ENCODE results near the gene TTC28. TPM values are rescaled to one million over a fixed set of nuclear protein-coding genes. Genes with fewer than 3 reads are reported as not detected.
"Not testable (repeated sequence)": the region's sequence is repeated elsewhere in the genome, so short reads cannot be mapped to it uniquely, and the experiment has no call there.

The TTC28 gene
- total RNA-seq, 2 donors from 2014 or later, result 4.2 to 5.4 TPM

DNA sequence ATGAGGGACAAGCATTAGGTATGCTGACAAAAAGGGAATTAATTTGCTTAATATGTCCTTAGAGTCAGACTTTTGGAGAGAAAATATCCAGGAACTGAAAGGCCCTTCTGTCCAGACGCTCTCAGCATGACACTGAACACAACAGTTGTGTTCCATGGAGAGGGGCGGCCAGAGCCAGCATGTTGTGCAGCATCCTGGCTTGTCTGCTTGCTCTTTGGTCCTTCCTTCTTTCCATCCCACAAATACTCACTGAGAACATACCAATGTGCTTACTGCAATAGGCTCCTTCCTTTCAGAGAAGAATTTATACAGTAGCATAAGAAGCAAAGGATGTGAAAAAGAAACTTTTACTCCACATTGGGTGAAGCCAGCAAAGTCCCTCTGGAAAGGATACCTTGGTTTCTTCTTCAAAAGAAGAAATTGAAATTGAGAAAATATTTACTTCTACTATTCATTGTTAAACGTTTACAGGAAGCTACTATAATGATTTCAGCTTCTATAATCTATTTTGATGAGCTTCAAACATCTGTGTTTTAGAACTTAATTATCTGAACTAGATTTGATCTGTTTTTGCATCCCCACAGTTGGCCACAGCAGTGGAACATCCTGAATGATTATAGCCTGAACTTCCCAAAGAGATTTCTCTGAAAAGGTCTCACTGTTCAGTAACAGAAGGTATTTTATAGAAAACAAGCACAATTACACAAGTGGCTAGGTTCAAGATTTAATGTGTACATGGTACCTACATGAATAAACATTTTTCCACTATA is 456.5 kb downstream of the TTC28 start:
- ATAC-seq (replicated peaks in 1 of 2), result no peak
- Mint-ChIP-seq H3K36me3 (ENCODE audit: insufficient read depth in 2 of 2) (no peaks in the 10 kb centered on the region), H3K4me3 (no peak overlapping the region), H3K4me1 (ENCODE audit: low read depth) (no peaks in the 10 kb centered on the region), H3K27ac (no peak overlapping the region), H3K27me3 (ENCODE audit: low read depth) (no peaks in the 10 kb centered on the region), H3K9me3 (no peaks in the 10 kb centered on the region)
- no peak for DNase-seq

GRCh38 chr22:28222571-28222970 is 457.1 kb downstream of the TTC28 start:
- Mint-ChIP-seq H3K36me3 (ENCODE audit: insufficient read depth in 2 of 2) (no peaks in the 10 kb centered on the region), H3K9me3 (no peaks in the 10 kb centered on the region), H3K27ac (no peak overlapping the region), H3K27me3 (ENCODE audit: low read depth) (no peaks in the 10 kb centered on the region), H3K4me3 (no peak overlapping the region), H3K4me1 (ENCODE audit: low read depth) (no peaks in the 10 kb centered on the region)
- no peak for ATAC-seq (replicated peaks in 1 of 2)
- no peak for DNase-seq

DNA sequence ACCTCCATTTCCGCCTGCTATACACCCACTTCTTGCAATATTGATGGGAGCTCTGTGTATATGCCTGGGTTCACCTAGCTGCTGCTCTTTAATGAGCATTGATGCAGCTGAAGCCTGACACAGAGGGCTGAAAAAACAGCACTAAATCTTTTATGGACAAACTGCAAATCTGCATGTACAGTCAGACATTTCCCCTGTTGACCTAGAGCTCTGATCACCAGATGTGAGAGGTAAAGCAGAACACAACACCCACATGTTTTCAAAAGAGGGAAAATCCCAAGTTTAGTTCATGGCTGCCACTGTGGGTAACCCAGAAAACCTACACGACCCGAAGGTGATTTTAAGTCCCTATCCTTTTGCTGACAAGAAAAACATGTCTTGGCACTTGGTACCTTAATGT is 457.6 kb downstream of the TTC28 start:
- Mint-ChIP-seq H3K4me3 (no peak overlapping the region), H3K27me3 (ENCODE audit: low read depth) (no peaks in the 10 kb centered on the region), H3K27ac (no peak overlapping the region), H3K36me3 (ENCODE audit: insufficient read depth in 2 of 2) (no peaks in the 10 kb centered on the region), H3K4me1 (ENCODE audit: low read depth) (no peaks in the 10 kb centered on the region), H3K9me3 (no peaks in the 10 kb centered on the region)
- DNase-seq (no peak), ATAC-seq (replicated peaks in 1 of 2) (no peak)

GRCh38 chr22:28220626-28221363 is 458.8 kb downstream of the TTC28 start:
- Mint-ChIP-seq H3K27ac (no peak overlapping the region), H3K4me3 (no peak overlapping the region), H3K36me3 (ENCODE audit: insufficient read depth in 2 of 2) (no peaks in the 10 kb centered on the region), H3K9me3 (no peaks in the 10 kb centered on the region), H3K27me3 (ENCODE audit: low read depth) (no peaks in the 10 kb centered on the region), H3K4me1 (ENCODE audit: low read depth) (no peaks in the 10 kb centered on the region)
- ATAC-seq (replicated peaks in 1 of 2) (no peak), DNase-seq (no peak)

DNA sequence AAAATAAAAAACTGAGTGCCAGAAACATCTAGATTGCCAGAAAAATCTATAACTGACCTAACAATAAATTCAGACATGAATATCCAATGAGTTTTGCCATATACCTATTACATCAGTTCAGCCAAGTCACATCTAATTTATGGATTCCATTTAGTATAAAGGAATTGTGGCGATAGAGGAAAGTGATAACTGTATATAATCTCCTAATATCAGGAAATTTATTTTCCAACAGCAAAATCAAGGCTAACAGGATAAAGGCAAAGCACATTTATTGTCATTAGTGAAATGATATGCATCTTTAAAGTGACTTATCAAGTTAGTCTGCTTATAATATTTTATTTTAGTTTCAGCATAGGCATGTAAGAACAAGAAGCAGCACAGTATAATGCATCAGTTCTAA is 462.4 kb downstream of the TTC28 start:
- Mint-ChIP-seq H3K36me3 (ENCODE audit: insufficient read depth in 2 of 2) (no peaks in the 10 kb centered on the region), H3K27ac (no peak overlapping the region), H3K27me3 (ENCODE audit: low read depth) (no peaks in the 10 kb centered on the region), H3K4me3 (no peak overlapping the region), H3K9me3 (no peaks in the 10 kb centered on the region), H3K4me1 (ENCODE audit: low read depth) (no peaks in the 10 kb centered on the region)
- ATAC-seq (replicated peaks in 1 of 2) (no peak), DNase-seq (no peak)

- not testable (repeated sequence) for H3K9me3 Mint-ChIP-seq; DNase-seq; ATAC-seq (replicated peaks in 1 of 2); H3K4me3 Mint-ChIP-seq; H3K4me1 Mint-ChIP-seq (ENCODE audit: low read depth); H3K36me3 Mint-ChIP-seq (ENCODE audit: insufficient read depth in 2 of 2); H3K27ac Mint-ChIP-seq; H3K27me3 Mint-ChIP-seq (ENCODE audit: low read depth)
Observed at GRCh38 chr22:28214750-28215149, 464.9 kb downstream of the TTC28 start.

DNA sequence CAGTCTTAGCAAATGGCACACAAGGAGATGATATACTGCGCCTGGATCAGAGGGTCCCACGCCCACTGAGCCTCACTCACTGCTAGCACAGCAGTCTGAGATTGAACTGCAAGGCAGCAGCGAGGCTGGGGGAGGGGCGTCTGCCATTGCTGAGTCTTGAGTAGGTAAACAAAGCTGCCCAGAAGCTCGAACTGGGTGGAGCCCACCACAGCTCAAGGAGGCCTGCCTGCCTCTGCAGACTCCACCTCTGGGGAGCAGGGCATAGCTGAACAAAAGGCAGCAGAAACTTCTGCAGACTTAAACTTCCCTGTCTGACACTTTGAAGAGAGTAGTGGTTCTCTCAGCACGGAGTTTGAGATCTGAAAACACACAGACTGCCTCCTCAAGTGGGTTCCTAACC is 470.2 kb downstream of the TTC28 start:
- not testable (repeated sequence) for ATAC-seq (replicated peaks in 1 of 2); DNase-seq; H3K27me3 Mint-ChIP-seq (ENCODE audit: low read depth); H3K9me3 Mint-ChIP-seq; H3K4me1 Mint-ChIP-seq (ENCODE audit: low read depth); H3K36me3 Mint-ChIP-seq (ENCODE audit: insufficient read depth in 2 of 2); H3K27ac Mint-ChIP-seq; H3K4me3 Mint-ChIP-seq

- DNase-seq, result no peak
- no peak overlapping the region for H3K4me3 Mint-ChIP-seq
- H3K27me3 Mint-ChIP-seq (ENCODE audit: low read depth), result no peaks in the 10 kb centered on the region
- no peak for ATAC-seq (replicated peaks in 1 of 2)
- peaks cover 3 to 5% of the 10 kb centered on the region in 2 donors for H3K36me3 Mint-ChIP-seq (ENCODE audit: insufficient read depth in 2 of 2)
- no peaks in the 10 kb centered on the region for H3K4me1 Mint-ChIP-seq (ENCODE audit: low read depth)
- no peak overlapping the region for H3K27ac Mint-ChIP-seq
- H3K9me3 Mint-ChIP-seq, result peaks cover 3% of the 10 kb centered on the region in 2 donors
Observed at GRCh38 chr22:28208787-28209186, 470.9 kb downstream of the TTC28 start.

GRCh38 chr22:28208036-28208435 is 471.6 kb downstream of the TTC28 start:
- Mint-ChIP-seq H3K4me3 (no peak overlapping the region), H3K27me3 (ENCODE audit: low read depth) (no peaks in the 10 kb centered on the region), H3K4me1 (ENCODE audit: low read depth) (no peaks in the 10 kb centered on the region), H3K9me3 (peaks cover 3% of the 10 kb centered on the region in 2 donors), H3K27ac (no peak overlapping the region), H3K36me3 (ENCODE audit: insufficient read depth in 2 of 2) (peaks cover 3 to 5% of the 10 kb centered on the region in 2 donors)
- no peak for DNase-seq
- ATAC-seq (replicated peaks in 1 of 2), result no peak

DNA sequence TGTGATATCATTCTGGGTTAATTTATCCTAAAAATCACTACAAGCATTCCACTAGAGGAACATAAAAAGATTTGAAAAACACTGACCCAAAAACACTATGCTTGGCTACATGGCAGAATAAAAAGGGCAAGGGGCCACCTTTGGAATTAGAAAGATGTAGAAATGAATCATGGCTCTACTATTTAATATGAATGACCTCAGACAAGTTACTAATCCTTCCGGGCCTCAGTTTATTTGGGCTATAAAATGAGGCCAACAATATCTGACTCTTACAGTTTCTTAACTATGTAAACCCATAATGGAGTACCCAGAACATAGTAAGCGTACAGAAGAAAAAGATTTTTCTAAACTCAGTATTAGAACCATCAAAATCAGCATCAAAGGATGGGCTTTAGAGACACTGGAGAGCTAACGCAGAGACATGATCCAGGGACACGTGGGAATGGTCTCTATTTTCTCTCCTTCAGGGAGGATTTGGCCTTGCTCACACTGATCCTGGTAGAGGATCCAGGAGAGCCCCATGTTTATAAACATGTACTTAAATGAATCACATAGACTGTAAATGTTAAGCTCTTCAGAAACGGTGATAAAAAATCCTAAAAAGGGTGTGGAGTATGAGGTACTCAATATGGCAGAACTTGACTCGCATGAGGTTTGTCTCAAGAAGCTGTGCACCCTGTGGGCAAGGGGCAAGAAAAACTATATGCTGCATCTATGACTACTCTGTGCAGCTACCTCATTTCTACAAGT is 472.2 kb downstream of the TTC28 start:
- Mint-ChIP-seq H3K4me1 (ENCODE audit: low read depth) (no peaks in the 10 kb centered on the region), H3K36me3 (ENCODE audit: insufficient read depth in 2 of 2) (peaks cover 3 to 5% of the 10 kb centered on the region in 2 donors), H3K27me3 (ENCODE audit: low read depth) (no peaks in the 10 kb centered on the region), H3K27ac (no peak overlapping the region), H3K9me3 (peaks cover 3% of the 10 kb centered on the region in 2 donors), H3K4me3 (no peak overlapping the region)
- DNase-seq (no peak), ATAC-seq (replicated peaks in 1 of 2) (no peak)

- no peak overlapping the region for H3K4me3 Mint-ChIP-seq
- peaks cover 3% of the 10 kb centered on the region in 2 donors for H3K9me3 Mint-ChIP-seq
- no peak overlapping the region for H3K27ac Mint-ChIP-seq
- no peak for DNase-seq
- no peaks in the 10 kb centered on the region for H3K27me3 Mint-ChIP-seq (ENCODE audit: low read depth)
- peaks cover 3 to 5% of the 10 kb centered on the region in 2 donors for H3K36me3 Mint-ChIP-seq (ENCODE audit: insufficient read depth in 2 of 2)
- no peak for ATAC-seq (replicated peaks in 1 of 2)
- H3K4me1 Mint-ChIP-seq (ENCODE audit: low read depth), result no peaks in the 10 kb centered on the region
Observed at GRCh38 chr22:28205926-28206325, 473.7 kb downstream of the TTC28 start.

DNA sequence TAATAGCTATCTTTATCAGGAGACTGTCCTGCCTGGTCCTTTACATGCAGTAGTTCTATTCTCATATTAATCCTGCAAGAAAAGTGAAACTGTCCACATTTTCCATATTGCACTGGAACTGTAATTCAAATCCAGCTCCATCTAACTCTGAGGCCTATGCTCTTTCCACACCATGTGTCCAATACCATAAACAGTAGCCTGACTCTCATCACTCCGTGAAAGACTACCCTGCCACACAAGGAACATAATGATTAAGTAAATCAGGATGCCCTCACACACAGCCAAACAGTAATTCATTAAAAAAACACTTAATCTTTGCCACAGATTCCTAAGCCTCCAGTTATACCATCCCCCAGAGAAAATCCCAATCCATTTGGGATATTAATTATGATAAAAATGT is 475.3 kb downstream of the TTC28 start:
- H3K36me3 Mint-ChIP-seq (ENCODE audit: insufficient read depth in 2 of 2), result no peaks in the 10 kb centered on the region
- no peaks in the 10 kb centered on the region for H3K27me3 Mint-ChIP-seq (ENCODE audit: low read depth)
- H3K4me3 Mint-ChIP-seq, result no peak overlapping the region
- no peaks in the 10 kb centered on the region for H3K4me1 Mint-ChIP-seq (ENCODE audit: low read depth)
- H3K9me3 Mint-ChIP-seq, result no peaks in the 10 kb centered on the region
- no peak overlapping the region for H3K27ac Mint-ChIP-seq
- ATAC-seq (replicated peaks in 1 of 2), result no peak
- DNase-seq, result no peak

GRCh38 chr22:28203286-28203685 is 476.4 kb downstream of the TTC28 start:
- no peak overlapping the region for H3K27ac Mint-ChIP-seq
- H3K36me3 Mint-ChIP-seq (ENCODE audit: insufficient read depth in 2 of 2), result no peaks in the 10 kb centered on the region
- DNase-seq, result no peak
- ATAC-seq (replicated peaks in 1 of 2), result no peak
- no peaks in the 10 kb centered on the region for H3K27me3 Mint-ChIP-seq (ENCODE audit: low read depth)
- H3K4me1 Mint-ChIP-seq (ENCODE audit: low read depth), result no peaks in the 10 kb centered on the region
- H3K4me3 Mint-ChIP-seq, result no peak overlapping the region
- no peaks in the 10 kb centered on the region for H3K9me3 Mint-ChIP-seq

Measured in activated T-cell treated with anti-CD3 and anti-CD28 coated beads, Interleukin-2, amount 50 U/mL, for 72 hours (primary cell).